H9 (cell line): ENCODE measurements around the gene C2CD2. TPM values are rescaled to one million over a fixed set of nuclear protein-coding genes. Genes with fewer than 3 reads are reported as not detected.

Source experiments
- DNase-seq: peaks from one replicate; pipeline ENCODE4 v3.0.0-alpha.2; 2017
- H2AFZ ChIP-seq: one replicate; pipeline ENCODE4 v1.6.1; 2013; ENCODE audit warnings: mild to moderate bottlenecking, low read length, control low read depth, moderate library complexity
- H2AK5ac ChIP-seq: 2 replicates; pipeline ENCODE4 v1.6.1; 2013; ENCODE audit warnings: low read length, control low read depth, mixed read lengths; ENCODE audit not compliant: insufficient read length
- H2BK120ac ChIP-seq: one replicate; pipeline ENCODE4 v1.6.1; 2013; ENCODE audit warnings: low read depth, mild to moderate bottlenecking, low read length, control low read depth, inconsistent platforms; ENCODE audit not compliant: poor library complexity, severe bottlenecking
- H2BK12ac ChIP-seq: 2 replicates; pipeline ENCODE4 v1.6.1; 2013; ENCODE audit warnings: low read length, control low read depth, mixed read lengths, low read depth; ENCODE audit not compliant: insufficient read length
- H2BK15ac ChIP-seq: 2 replicates; pipeline ENCODE4 v1.6.1; 2013; ENCODE audit warnings: low read depth, low read length, control low read depth
- H2BK20ac ChIP-seq: one replicate; pipeline ENCODE4 v1.6.1; 2013; ENCODE audit warnings: low read depth, mild to moderate bottlenecking, low read length, control low read depth, inconsistent platforms; ENCODE audit not compliant: poor library complexity, severe bottlenecking
- H2BK5ac ChIP-seq: 2 replicates; pipeline ENCODE4 v1.6.1; 2013; ENCODE audit warnings: low read length, control low read depth, mixed read lengths; ENCODE audit not compliant: insufficient read length
- H3K14ac ChIP-seq: 2 replicates; pipeline ENCODE4 v1.6.1; 2013; ENCODE audit warnings: low read length, control low read depth; ENCODE audit not compliant: insufficient read depth
- H3K18ac ChIP-seq: 2 replicates; pipeline ENCODE4 v1.6.1; 2013; ENCODE audit warnings: low read depth, mild to moderate bottlenecking, mixed read lengths, low read length, control low read depth; ENCODE audit not compliant: insufficient read length
- H3K23ac ChIP-seq: 2 replicates; pipeline ENCODE4 v1.6.1; 2013; ENCODE audit warnings: low read length, control low read depth, mixed read lengths, low read depth; ENCODE audit not compliant: insufficient read length
- H3K23me2 ChIP-seq: 2 replicates; pipeline ENCODE4 v1.6.1; 2013; ENCODE audit warnings: low read depth, mild to moderate bottlenecking, mixed read lengths, low read length, control low read depth; ENCODE audit not compliant: insufficient read length, poor library complexity, severe bottlenecking
- H3K27ac ChIP-seq: 2 replicates; pipeline ENCODE4 v1.5.1; 2013; ENCODE audit warnings: low read length, control low read depth, mixed read lengths, low read depth; ENCODE audit not compliant: insufficient read length
- H3K27me3 ChIP-seq: 2 replicates; pipeline ENCODE4 v1.6.1; 2013; ENCODE audit warnings: low read length, control low read depth, inconsistent platforms; ENCODE audit not compliant: insufficient read depth
- H3K4ac ChIP-seq: 2 replicates; pipeline ENCODE4 v1.6.1; 2013; ENCODE audit warnings: low read depth, mild to moderate bottlenecking, control low read depth, inconsistent platforms, low read length, moderate library complexity
- H3K4me1 ChIP-seq: 2 replicates; pipeline ENCODE4 v1.6.1; 2013; ENCODE audit warnings: low read length, control low read depth, inconsistent platforms; ENCODE audit not compliant: insufficient read depth
- H3K4me2 ChIP-seq: 2 replicates; pipeline ENCODE4 v1.6.1; 2013; ENCODE audit warnings: low read length, control low read depth, mixed read lengths; ENCODE audit not compliant: insufficient read length, insufficient read depth
- H3K56ac ChIP-seq: 2 replicates; pipeline ENCODE4 v1.6.1; 2013; ENCODE audit warnings: low read depth, mild to moderate bottlenecking, mixed read lengths, low read length, control low read depth; ENCODE audit not compliant: insufficient read length
- H3K79me1 ChIP-seq: 2 replicates; pipeline ENCODE4 v1.6.1; 2013; ENCODE audit warnings: low read depth, mild to moderate bottlenecking, moderate library complexity, low read length, control low read depth, inconsistent platforms; ENCODE audit not compliant: insufficient read depth, poor library complexity, severe bottlenecking
- H3K79me2 ChIP-seq: 2 replicates; pipeline ENCODE4 v1.6.1; 2013; ENCODE audit warnings: low read length, control low read depth, inconsistent platforms; ENCODE audit not compliant: insufficient read depth
- H3K9ac ChIP-seq: 2 replicates; pipeline ENCODE4 v1.6.1; 2013; ENCODE audit warnings: low read length, control low read depth, mixed read lengths; ENCODE audit not compliant: insufficient read length; ENCODE audit errors: extremely low read depth
- H3K9me3 ChIP-seq: one replicate; pipeline ENCODE4 v1.6.1; 2013; ENCODE audit warnings: low read depth, low read length, inconsistent platforms; ENCODE audit not compliant: control insufficient read depth
- H3T11ph ChIP-seq: one replicate; pipeline ENCODE4 v1.6.1; 2013; ENCODE audit warnings: mild to moderate bottlenecking, low read length, control low read depth, inconsistent platforms
- H4K20me1 ChIP-seq: one replicate; pipeline ENCODE4 v1.6.1; 2013; ENCODE audit not compliant: control insufficient read depth, insufficient read length, insufficient read depth
- H4K5ac ChIP-seq: 2 replicates; pipeline ENCODE4 v1.6.1; 2013; ENCODE audit warnings: low read depth, mild to moderate bottlenecking, mixed read lengths, low read length, control low read depth; ENCODE audit not compliant: insufficient read length
- H4K8ac ChIP-seq: replicated peaks from 2 replicates; pipeline ENCODE4 v1.6.1; 2013; ENCODE audit warnings: low read length, control low read depth, mixed read lengths, low read depth; ENCODE audit not compliant: insufficient read length
- H4K91ac ChIP-seq: 2 replicates; pipeline ENCODE4 v1.6.1; 2013; ENCODE audit warnings: low read depth, mild to moderate bottlenecking, moderate library complexity, mixed read lengths, low read length, control low read depth; ENCODE audit not compliant: insufficient read length
- H3K27ac Mint-ChIP-seq, 3 experiments: 2 replicates in 2 of 3; 3 replicates in 1 of 3; pipeline ENCODE4 v1.8.0; 2020 to 2021; ENCODE audit warnings: mixed read lengths in 3 of 3, mild to moderate bottlenecking in 1 of 3, moderate library complexity in 1 of 3
- H3K27me3 Mint-ChIP-seq: 2 replicates; pipeline ENCODE4 v1.8.0; 2021; ENCODE audit warnings: low read depth, mild to moderate bottlenecking, moderate library complexity, mixed read lengths
- H3K36me3 Mint-ChIP-seq, 3 experiments: 2 replicates in 2 of 3; 3 replicates in 1 of 3; pipeline ENCODE4 v1.8.0; 2020 to 2021; ENCODE audit warnings: low read depth in 3 of 3, mixed read lengths in 3 of 3; ENCODE audit not compliant: insufficient read depth in 1 of 3
- H3K4me1 Mint-ChIP-seq, 2 experiments: 2 replicates each; pipeline ENCODE4 v1.8.0; 2020; ENCODE audit warnings: mixed read lengths in 2 of 2
- H3K4me3 Mint-ChIP-seq, 2 experiments: 2 replicates in 1 of 2; 3 replicates in 1 of 2; pipeline ENCODE4 v1.8.0; 2020 to 2021; ENCODE audit warnings: mild to moderate bottlenecking in 2 of 2, mixed read lengths in 2 of 2, moderate library complexity in 1 of 2
- H3K9me3 Mint-ChIP-seq, 2 experiments: 2 replicates in 1 of 2; 3 replicates in 1 of 2; pipeline ENCODE4 v1.8.0; 2020; ENCODE audit warnings: mild to moderate bottlenecking in 2 of 2, mixed read lengths in 2 of 2, moderate library complexity in 1 of 2
- CTCF ChIP-seq: fragments of 200-600 bp; sonication (generic); conservative IDR thresholded peaks from 3 replicates; pipeline ENCODE4 v1.8.0; 2021; ENCODE audit warnings: antibody characterized with exemption, mild to moderate bottlenecking
- WGBS: extraction: QIAGEN DNeasy Blood & Tissue Kit; methylation state at CpG from one replicate; pipeline ENCODE4 v1.1.7; 2013; ENCODE audit warnings: missing lambda C conversion rate, low lambda C conversion rate, mixed read lengths; ENCODE audit not compliant: insufficient read length; ENCODE audit errors: extremely low coverage; 5-methylcytosine and 5-hydroxymethylcytosine counted together
- total RNA-seq: library from RNA; stranded (reverse); gene quantifications from 2 replicates; pipeline ENCODE4 v1.2.1, GENCODE V29; 2021

The C2CD2 gene
- total RNA-seq, 1 experiment from 2014 or later = 14.6 TPM

GRCh38 chr21:41886328-41886727, 67.5 kb downstream of the C2CD2 start:
- H3K4me3 Mint-ChIP-seq = no peak overlapping the region
- H4K91ac ChIP-seq = no peak overlapping the region
- H3K23me2 ChIP-seq = no peaks in the 10 kb centered on the region
- H3K79me1 ChIP-seq = no peaks in the 10 kb centered on the region
- H4K20me1 ChIP-seq = no peaks in the 10 kb centered on the region
- H3K9me3 ChIP-seq = no peaks in the 10 kb centered on the region
- H3K4me1 Mint-ChIP-seq = peaks cover 17 to 18% of the 10 kb centered on the region in 2 experiments
- H3K56ac ChIP-seq = no peak overlapping the region
- H2BK12ac ChIP-seq = no peak overlapping the region
- no peak overlapping the region for H4K8ac ChIP-seq
- no peak overlapping the region for H3K14ac ChIP-seq
- H2AFZ ChIP-seq = no peak overlapping the region
- no peak overlapping the region for H2AK5ac ChIP-seq
- 0 out of 2 replicates have a peak, but pooled peaks cover 2% of the 10 kb centered on the region for H3K79me2 ChIP-seq
- no peak overlapping the region for H3T11ph ChIP-seq
- H3K4me1 ChIP-seq = no peaks in the 10 kb centered on the region; the same call in 1 of the 2 replicates
- no peak overlapping the region for H2BK5ac ChIP-seq
- no CpG with 5 or more reads among the region's 7 CpGs for WGBS
- no peaks in the 10 kb centered on the region for H3K27me3 ChIP-seq
- no peak overlapping the region for H3K18ac ChIP-seq
- H3K27ac Mint-ChIP-seq = no peak overlapping the region
- no peak overlapping the region for H4K5ac ChIP-seq
- no peaks in the 10 kb centered on the region for H3K9me3 Mint-ChIP-seq
- no peak overlapping the region for H2BK15ac ChIP-seq
- TF ChIP-seq CTCF = no peak
- H3K36me3 Mint-ChIP-seq = no peaks in the 10 kb centered on the region
- no peak overlapping the region for H3K9ac ChIP-seq
- H3K27me3 Mint-ChIP-seq = no peaks in the 10 kb centered on the region; the same call in 1 of the 2 replicates
- H3K27ac ChIP-seq = no peak overlapping the region
- no peak overlapping the region for H2BK20ac ChIP-seq
- no peak overlapping the region for H2BK120ac ChIP-seq
- no peak overlapping the region for H3K4me2 ChIP-seq
- H3K23ac ChIP-seq = no peak overlapping the region
- no peak for DNase-seq
- H3K4ac ChIP-seq = no peak overlapping the region
